GM11168 (cell line): ENCODE results near the gene ADGRL2.

ENCODE experiments used
- in situ Hi-C: fragments of 300-500 bp; cut with MboI; formaldehyde crosslinking; loops from one replicate; pipeline ENCODE4 v1.12.0; 2022; ENCODE audit warnings: low sequenced_read_pairs; ENCODE audit not compliant: unreplicated experiment

The ADGRL2 gene

DNA sequence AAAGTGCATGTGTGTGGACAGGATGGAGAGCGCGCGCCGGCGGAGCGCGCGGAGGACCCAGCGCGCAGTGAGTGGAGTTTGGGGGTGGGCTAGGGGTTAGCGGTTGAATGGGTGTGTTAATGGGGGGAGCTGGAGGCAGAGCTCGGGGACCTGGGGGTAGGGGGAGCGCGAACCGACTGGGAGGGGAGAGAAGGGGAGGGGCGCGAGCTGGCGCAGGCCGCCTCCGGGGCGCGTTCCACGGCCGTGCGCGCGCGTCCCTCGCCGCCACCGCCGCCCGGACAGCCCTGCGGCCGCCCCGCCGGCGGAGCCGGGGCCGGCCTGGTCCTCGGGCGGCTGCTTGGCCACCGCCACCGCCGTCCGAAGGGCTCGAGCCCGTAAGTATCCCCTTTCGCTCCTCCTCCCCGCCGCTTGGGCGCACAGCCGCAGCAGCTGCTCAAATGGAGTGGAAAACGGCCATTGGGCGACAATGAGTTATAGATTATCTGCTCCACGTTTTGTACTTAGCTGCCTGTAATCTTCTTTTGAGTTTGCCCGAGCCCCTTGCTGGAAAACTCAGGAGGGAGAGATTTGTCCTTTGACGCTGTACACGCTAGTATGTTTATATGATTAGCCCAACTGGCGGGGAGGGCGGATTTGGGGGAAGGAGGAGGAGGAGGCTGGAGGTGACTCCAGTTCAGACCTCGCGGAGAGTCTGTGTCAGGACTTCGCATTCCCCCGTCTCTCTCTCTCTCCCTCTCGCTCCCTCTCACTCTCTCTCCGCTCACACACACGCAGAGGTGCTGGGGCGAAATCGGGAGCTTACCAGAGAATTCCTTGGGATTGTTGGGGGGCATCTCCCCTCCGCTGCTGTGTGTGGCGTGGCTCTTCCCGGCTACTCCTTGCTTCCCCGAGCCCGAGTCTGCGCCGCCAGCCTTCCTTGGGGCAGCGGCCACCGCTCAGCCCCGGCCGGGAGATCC, at the start of gene ADGRL2:
TSS of gene ADGRL2 (plus strand) at position 240 of the 956 bp plus-strand sequence. CDS start 36,051 bp downstream, outside the sequence.
- in situ Hi-C loops: no loop called here

DNA sequence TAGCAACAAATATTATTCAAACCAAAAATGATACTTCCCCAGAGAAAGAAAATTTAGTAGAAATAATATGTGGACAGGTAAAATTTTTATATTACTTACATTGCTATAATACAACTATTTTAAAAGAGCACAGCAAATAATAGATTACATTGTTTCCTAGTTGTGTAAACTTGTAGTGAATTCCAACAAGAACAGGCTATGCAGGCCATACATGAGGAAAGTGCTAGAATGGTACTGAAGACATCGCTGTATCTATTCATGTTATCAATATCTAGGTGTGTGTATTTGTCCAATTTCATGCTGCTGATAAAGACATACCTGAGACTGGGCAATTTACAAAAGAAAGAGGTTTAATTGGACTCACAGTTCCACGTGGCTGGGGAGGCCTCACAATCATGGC, 47.9 kb upstream of the ADGRL2 start:
- in situ Hi-C loops: no loop called here

DNA sequence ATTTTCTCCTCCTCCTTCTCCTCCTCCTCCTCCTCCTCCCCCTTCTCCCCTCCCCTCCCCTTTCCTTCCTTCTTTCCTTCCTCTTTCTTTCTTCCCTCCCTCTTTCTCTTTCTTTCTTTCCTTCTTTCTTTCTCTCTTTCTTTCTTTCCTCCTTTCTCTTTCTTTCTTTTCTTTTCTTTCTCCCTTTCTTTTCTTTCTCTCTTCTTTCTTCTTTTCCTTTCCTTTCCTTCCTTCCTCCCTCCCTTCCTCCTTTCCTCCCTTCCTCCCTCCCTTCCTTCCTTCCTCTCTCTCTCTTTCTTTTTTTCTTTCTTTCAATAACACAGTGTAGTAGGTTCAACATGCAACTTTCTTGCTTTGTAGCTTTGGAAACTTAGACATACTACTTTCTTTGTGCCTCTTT, 46.3 kb upstream of the ADGRL2 start:
- in situ Hi-C loops: no loop called here

DNA sequence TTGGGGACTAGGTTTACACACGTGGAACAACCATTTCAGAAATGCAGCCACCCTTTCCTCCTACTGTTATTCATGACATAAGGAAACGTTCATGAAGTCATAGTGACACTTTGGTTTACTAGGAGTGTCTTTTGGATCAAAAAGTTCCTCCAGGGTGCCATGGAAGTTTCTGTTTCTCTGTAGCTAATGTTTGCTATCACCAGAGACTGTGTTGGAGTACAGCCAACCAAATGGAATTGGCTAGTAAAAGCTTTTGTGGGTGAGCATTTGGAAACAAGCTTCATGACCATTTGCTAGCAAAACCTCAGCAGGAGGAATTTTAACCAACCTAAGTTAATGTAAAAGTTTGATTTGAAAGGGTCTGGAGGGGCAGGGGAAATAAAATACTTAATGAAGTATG, 43.9 kb upstream of the ADGRL2 start:
- in situ Hi-C loops: no loop called here

DNA sequence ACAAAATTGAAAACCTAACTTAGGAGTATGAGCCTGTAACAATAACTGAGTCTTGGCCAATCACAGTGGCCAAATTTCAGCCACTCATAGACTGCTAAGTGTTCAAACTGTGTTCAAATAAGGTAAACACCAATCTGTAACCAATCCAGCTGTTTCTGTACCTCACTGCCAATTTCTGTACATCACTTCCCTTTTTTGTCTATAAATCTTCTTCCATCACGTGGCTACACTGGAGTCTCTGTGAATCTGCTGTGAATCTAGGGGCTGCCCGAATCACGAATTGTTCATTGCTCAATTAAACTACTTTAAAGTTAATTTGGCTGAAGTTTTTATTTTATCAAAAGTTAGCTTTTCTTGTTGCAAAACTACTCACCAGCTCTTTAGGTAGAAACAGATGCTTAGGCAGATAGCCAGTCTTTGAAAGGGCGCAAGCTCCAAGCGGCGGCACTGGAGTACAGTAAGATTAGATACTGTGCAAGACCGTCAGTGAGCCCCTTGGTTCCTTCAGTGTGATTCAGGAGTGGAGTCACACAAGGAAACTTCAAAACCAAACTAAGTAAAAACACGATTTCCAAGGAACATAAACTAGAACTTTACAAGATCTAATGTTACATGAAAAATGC, 43.2 kb upstream of the ADGRL2 start:
- in situ Hi-C loops: no loop called here

DNA sequence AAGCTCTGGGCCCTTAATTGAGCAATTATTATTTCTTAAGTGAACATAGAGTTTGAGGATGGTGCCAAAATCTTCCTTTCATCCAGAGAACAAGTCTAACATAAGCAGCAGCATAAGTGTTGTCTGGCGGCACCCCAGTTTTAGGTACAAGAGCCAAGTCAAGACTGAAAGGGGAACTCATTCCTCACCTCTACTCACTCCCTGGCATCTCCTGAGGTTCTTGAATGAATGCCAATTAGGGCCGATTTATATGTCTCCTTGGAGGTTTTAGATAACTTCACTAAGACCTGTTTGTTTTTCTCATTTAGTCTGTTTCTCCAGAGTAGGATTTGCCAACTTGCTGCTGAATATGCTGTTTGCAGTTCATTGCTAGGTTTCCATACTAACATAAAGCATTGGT, 42.6 kb upstream of the ADGRL2 start:
- in situ Hi-C loops: no loop called here

DNA sequence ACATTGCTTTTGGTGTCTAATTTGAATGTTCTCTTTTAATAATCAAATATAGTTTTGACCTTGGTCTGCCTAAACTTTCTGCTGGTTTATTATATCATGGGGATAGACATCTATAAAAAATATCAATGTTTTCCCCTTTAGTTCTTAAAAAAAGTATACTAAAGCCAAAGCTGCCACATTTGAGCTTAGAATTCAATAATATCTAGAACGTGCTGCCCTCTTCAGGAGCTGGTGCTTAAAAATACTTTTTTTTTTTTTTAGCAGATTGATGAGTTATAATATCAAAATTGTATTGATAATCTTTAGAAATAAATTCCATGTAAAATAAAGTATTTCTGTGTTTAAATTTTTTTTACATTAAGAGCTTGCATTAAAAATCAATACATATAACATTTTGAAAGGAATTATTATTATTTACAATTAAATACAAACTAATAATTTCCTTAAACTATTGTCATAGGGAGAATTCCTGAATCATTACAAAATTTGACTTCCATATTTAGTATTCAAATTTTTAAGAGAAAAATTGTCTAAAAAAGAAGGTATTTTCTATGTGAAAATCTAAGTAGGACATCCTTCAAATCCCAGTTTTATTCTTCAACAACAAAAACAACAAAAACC, 40.1 kb upstream of the ADGRL2 start:
- in situ Hi-C loops: no loop called here

DNA sequence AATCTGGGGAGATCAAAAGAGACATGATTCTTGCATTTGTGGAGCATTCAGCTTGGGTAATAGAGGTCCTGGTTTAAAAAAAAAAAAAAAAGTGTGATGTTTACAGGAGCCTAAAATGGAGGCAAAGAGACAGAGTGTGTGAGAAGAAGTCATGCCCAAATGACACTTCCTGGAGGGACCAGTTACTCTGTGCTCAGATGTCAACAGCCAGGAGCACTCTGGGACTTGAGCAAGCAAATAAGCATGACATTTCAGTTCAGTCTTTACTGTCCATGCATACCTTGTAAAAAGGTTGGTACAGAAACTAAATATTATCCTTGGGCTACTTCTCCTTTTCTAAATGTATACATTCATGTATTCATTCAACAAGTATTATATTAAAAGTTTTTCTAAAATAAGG, 25.2 kb upstream of the ADGRL2 start:
- in situ Hi-C loops: no loop called here

DNA sequence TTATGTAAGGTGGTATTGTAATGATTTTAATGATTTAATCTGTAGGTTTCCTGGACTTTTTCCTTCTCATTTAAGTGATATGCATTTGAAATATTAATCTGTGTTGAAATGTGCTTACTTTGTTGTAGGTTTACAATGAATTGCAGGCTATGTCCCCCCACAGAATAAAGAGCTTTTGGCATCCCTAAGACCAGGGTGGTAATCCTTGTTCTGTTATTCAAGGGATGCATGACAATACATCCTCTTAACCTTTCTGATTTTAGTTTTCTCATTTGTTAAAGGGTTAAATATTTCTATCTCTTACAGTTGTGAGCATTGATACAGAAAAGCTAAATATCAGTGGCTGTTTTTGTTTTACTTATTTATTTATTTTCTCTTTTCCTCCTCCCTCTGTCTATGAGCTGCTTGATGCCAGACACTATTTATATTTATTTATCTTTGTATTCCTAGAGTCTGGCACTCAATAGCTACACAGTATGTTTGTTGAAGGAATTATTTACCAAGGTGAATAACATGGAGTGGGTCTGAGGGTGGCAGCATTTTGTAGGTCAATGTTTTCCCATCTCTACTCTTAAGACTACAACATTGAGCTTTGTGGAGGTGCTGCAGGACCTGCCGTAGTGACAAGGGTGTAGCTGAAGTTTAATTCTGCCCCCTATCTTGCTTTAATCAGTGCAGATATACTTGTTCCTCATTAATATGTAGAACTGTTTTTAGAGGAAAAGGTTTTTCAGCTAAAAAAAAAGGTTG, 19.9 kb upstream of the ADGRL2 start:
- in situ Hi-C loops: no loop called here

DNA sequence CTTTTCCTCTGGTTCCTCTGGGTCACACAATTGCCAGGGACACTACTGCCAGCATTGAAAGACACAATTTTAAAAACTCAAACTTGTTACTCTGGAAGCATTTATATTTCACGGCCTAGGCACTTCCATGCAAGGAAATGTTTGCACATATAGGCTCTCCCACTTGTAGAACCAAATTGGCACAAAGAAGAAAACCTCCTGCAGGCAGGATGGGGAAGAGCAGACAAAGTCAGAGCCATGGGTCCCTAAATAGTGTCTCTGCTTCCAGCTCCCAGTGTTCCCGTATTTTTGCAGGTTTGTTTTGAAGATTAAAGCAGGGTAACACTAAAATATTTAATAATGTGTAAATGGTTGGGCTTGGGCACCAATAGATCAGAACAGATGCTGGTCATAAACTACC, 19.0 kb upstream of the ADGRL2 start:
- in situ Hi-C loops: no loop called here

DNA sequence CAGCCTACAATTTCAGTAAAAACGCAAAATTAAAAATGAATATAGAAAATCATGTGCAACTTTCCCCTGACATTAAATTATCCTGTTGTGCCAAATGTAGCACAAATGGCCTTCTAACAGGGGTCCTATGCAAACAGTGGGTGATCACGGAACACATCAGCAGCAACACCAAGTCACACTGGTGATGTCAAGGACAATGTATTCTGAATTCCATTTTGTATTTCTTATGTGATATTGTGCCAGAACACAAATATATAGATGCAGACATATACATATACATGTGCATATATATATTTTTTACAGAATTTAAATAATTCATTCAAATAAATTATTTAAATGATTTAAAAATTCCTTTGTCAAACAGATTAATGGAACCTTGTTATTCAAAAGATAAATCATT, 8.6 kb upstream of the ADGRL2 start:
- in situ Hi-C loops: no loop called here

DNA sequence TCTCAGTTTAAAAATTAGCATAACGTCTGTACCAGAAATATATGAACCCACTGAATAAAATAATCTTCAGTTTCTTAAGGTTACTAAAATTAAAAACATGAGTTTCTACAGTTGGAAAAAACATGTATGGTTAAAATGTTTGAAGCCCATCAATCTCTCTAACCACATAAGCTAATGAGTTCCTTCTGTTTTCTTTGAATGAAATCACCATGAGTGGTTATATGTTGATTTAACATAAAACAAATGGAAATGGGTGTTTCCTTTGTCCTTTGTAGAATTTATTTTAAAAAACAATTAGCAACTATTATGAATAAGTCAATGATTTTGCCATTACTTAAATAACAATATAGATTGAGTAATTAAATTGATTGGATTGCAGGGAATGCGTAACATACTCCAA, 3.0 kb upstream of the ADGRL2 start:
- in situ Hi-C loops: no loop called here

DNA sequence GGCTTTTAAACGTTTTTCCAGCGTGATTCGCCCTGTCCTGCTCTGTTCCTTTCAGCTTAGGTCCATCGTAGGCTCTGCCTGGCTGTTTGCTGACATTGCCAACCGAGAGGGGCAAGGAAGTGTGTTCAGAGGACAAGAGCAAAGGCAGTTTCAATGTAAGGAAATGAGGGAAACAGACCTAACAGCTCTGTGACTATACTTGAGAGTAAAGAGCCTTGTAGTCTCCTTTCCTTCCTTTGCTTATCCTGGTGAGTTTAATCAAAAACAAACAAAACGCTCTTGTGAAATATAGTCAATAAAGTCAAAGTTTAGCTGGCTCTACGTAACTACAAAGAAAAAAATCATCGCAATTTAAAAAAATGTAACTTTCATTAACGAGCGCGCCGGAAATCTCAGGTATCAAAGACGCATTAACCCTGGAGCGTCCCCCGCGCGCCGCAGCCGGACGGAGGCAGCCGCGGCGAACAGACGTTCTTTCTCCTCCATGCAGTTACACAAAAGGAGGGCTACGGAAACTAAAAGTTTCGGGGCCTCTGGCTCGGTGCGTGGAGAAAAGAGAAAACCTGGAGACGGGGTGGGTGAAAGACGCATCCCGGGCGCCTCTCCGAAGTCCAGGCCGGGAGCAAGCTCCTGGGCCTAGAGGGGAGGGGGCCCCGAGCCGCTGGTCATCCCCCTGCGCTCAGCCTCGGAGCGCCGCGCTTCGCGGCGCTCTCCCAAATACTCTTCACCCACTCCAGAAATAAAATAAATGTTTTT, 617 bp upstream of the ADGRL2 start:
- in situ Hi-C loops: no loop called here

DNA sequence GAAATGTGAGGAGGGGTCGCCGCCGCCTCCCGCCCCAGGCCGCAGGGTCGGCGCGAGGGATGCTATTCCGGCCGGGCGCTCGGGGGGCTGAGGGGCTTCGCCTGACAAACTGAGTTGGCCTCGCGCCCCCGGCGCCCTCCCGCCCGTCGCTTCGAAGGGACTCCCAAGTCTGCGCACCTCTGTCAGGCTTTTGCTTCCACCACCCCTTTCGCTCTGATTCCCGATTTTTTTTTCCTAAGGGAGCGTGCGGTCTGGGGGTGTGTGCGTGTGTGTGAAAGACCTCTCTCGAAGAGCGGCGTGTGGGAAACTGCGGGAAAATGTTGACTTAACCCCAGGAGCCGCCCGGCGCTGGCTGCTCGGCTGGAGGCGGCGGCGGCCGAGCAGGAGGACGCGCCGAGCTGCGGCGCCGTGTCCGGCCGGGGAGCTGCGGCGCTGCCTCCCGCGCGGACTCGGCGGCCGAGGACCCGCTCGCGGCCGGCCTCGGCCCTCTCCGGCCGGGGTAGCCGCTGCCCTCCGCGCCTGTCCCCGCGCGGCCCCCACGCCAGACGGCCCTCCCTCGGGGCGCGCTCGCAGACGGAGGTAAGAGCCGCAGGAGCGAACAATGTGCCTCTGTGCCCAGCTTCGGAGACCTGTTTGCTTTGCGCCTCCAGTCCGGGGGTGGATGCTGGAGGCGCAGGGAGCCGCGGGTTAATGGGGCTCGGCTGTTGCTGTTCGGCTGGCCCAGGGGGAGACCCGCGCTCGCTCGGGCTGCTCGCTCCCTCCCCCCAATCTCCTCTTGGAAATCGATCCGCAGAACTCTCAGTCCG, 1.1 kb downstream of the ADGRL2 start:
- in situ Hi-C loops: no loop called here

DNA sequence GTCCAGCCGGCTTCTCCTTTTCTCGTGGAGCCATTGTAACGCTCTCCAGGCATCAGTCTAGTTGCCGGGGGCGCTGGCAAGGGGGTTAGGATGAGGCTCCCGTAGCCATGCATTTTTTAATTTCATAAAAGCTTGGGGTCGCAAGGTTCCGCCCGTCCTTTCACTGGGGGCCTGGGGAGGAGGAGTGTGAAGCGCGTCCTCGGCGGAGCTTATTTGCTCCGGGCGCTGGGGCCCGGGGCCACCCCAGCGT, 1.6 kb downstream of the ADGRL2 start:
- in situ Hi-C loops: no loop called here

DNA sequence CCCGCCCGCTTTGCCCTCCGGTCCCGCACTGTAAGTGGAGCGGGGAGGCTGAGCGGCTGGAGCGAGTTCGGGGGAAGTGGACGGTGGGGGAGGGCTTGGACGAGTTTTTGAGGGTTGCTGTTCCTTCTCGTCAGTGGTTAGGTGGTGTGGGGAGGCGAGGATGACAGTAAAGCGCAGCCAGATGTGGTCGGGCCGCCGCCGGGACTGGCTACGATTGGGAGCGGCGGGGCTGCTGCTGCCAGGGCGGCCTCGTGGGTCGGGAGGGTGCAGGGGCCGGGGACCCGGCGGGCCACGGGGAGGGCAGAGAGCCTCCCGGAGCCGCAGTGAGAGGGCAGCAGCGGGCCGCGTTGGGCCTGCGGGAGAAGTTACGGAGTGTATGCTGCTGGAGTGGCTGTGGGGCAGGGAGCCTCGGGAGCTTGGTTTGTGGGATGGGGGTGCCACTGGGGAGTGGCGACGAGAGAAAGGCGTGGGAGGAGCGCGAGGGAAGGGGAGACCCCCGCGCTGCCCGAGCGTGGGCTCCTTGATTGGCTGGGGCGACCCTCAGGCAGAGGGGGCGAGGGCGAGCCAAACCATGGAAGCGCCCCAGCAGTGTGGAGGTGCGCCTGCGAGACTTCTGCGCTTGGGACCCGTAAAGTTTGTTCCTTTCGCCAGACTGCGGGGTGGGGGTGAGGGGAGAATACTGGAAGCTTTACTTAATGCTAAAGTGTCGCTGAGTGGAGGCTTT, 2.1 kb downstream of the ADGRL2 start:
- in situ Hi-C loops: no loop called here

DNA sequence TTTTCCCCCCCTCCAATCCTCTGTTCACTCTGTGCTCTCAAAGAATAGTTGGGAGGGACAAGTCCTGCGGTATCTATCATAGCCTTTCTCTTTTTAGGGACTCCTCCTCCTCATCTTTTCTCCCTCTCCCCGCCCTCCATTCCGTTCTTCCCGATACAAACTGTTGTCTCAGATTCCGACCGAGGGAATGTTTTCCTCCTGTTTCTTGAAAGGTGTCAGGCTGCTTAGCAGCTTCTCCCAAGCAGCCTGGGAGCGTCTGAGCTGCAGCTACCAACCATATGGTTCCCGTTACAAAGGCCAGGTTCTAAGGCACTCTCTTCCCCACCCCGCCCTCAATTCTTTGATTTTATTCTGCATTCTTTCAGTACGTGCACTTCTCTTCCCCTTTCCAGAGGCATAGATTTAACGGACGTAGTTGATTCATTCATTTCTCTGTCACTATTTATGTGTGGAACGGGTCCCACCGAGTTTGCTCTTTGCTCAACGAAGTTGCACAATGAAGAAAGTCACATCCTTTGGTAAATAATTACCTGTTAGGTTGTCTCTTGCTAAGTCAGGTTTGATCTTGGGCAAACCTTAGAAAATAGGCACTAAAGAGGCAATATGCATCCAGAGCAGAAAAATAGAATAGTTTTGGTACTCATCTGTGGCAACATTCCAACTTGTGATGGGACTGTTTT, 2.8 kb downstream of the ADGRL2 start:
- in situ Hi-C loops: no loop called here

DNA sequence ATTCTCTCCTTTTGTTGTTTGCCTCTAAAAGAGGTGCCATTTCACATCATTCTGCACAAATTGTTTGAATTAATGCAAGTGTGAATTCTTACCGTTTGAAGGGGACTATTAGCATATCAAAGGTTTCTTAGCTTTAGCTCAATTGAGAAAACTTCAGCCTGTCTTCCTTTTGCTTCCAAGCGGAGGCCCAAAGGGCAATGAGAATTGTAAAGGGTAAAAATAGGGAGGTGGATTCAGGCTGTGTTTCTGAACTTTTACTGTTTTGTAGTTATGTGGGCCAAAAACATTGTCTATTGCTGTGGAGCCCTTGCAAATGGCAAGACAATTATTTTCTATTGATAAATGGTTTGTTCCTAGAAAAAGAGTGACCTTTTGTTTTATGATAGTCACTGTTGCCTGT, 3.6 kb downstream of the ADGRL2 start:
- in situ Hi-C loops: no loop called here
